ENCODE results near the gene CNTRL.
A peak's percentile ranks its signal among the peaks of the same experiment; 100 is the strongest.

The CNTRL gene

GRCh38 chr9:121057821-121058220 is 16.9 kb upstream of the CNTRL start:
- no peak for TF ChIP-seq CTCF (IDR thresholded peaks at IDR 0.05; ENCODE audit: borderline replicate concordance, insufficient read depth, low read depth, low read length)

DNA sequence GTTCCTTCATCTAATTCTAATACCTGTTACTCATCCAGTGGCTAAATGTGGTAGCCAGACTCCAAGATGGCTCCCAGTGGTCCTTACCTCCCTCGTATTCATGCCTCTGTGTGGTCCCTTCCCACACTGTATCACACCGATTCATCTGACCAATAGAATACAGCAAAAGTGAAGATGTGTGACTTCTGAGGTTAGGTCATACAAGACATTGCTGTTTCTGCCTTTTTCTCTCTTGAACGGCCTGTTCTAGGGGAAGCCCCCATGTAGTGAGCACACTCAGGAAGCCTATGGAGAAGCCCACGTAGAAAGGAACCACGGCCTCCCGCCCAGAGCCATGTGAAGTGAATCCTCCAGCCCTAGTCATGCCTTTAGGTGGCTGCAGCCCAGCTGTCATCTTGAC is 15.2 kb upstream of the CNTRL start:
- H3K4me3 ChIP-seq (ENCODE audit: low read depth, low read length) = no peak overlapping the region
- TF ChIP-seq CTCF (IDR thresholded peaks at IDR 0.05; ENCODE audit: borderline replicate concordance, insufficient read depth, low read depth, low read length) = no peak

More at GRCh38 chr9:121057821-121058220, 16.9 kb upstream of the CNTRL start:
- no peak overlapping the region for H3K4me3 ChIP-seq (ENCODE audit: low read depth, low read length)

- TF ChIP-seq CTCF (IDR thresholded peaks at IDR 0.05; ENCODE audit: borderline replicate concordance, insufficient read depth, low read depth, low read length) = peak; percentile 54; the same call in 1 of the 2 replicates
- H3K4me3 ChIP-seq (ENCODE audit: low read depth, low read length) = no peak overlapping the region
Observed at GRCh38 chr9:121059998-121060636, 14.6 kb upstream of the CNTRL start.

DNA sequence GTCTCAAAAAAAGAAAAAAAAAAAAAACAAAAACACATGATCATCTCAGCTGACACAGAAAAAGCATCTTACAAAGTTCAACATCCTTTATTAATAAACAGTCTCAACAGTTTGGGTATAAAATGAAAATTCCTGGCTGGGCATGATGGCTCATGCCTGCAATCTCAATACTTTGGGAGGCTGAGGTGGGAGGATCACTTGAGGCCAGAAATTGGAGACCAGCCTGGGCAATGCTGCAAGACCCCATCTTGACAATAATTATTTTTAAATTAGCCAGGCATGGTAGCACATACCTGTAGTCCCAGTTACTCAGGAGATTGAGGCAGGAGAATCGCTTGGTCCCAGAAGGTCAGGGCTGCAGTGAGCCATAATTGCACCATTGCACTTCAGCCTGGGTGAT is 7.9 kb upstream of the CNTRL start:
- no peak overlapping the region for H3K4me3 ChIP-seq (ENCODE audit: low read depth, low read length)
- TF ChIP-seq CTCF (IDR thresholded peaks at IDR 0.05; ENCODE audit: borderline replicate concordance, insufficient read depth, low read depth, low read length) = no peak

DNA sequence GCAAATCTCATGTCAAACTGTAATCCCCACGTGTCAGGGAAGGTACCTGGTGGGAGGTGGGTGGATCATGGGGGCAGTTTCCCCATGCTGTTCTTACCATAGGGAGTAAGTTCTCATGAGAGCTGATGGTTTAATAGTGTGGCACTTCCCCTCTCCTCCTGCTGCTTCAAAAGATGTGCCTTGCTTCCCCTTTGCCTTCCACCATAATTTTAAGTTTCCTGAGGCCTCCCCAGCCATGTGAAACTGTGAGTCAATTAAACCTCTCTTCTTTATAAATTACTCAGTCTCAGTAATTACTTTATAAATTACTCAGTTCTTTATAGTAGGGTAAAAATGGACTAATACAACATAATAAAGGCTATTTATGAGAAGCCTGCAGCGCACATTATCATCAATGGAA is 7.1 kb upstream of the CNTRL start:
- H3K4me3 ChIP-seq (ENCODE audit: low read depth, low read length) = no peak overlapping the region
- no peak for TF ChIP-seq CTCF (IDR thresholded peaks at IDR 0.05; ENCODE audit: borderline replicate concordance, insufficient read depth, low read depth, low read length)

DNA sequence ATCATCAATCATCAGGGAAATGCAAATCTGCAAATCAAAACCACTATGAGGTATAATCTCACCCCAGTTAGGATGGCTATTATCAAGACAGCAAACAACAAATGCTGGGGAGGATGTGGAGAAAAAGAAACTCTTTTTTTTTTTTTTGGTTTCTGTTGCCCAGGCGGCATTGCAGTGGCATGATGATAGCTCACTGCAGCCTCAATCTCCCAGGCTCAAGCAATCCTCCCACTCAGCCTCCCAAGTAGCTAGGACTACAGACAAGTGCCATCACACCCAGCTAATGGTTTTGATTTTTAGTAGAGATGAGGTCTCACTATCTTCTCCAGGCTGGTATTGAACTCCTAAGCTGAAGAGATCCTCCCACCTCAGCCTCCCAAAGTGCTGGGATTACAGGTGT is 5.4 kb upstream of the CNTRL start:
- TF ChIP-seq CTCF (IDR thresholded peaks at IDR 0.05; ENCODE audit: borderline replicate concordance, insufficient read depth, low read depth, low read length) = no peak
- no peak overlapping the region for H3K4me3 ChIP-seq (ENCODE audit: low read depth, low read length)

DNA sequence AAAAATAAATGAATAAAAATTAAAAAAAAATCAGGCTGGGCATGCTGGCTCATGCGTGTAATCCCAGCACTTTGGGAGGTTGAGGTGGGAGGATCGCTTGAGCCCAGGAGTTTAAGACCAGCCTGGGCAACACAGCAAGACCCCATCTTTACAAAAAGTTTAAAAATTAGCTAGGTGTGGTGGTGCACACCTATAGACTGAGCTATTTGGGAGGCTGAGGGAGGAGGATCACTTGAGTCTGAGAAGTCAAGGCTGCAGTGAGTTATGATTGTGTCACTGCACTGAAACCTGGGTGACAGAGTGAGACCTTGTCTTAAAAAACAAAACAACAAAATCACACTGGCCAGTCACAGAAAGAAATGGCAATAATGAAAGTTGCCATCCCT is 3.4 kb upstream of the CNTRL start:
- H3K4me3 ChIP-seq (ENCODE audit: low read depth, low read length) = peak overlapping the region; percentile 31
- no peak for TF ChIP-seq CTCF (IDR thresholded peaks at IDR 0.05; ENCODE audit: borderline replicate concordance, insufficient read depth, low read depth, low read length)

Measured in GM12875 (cell line).